ENCODE results near the gene DIP2B. TPM values are rescaled to one million over a fixed set of nuclear protein-coding genes. Genes with fewer than 3 reads are reported as not detected.

The DIP2B gene
- total RNA-seq, 1 donor from 2014 or later, result 28.9 TPM

DNA sequence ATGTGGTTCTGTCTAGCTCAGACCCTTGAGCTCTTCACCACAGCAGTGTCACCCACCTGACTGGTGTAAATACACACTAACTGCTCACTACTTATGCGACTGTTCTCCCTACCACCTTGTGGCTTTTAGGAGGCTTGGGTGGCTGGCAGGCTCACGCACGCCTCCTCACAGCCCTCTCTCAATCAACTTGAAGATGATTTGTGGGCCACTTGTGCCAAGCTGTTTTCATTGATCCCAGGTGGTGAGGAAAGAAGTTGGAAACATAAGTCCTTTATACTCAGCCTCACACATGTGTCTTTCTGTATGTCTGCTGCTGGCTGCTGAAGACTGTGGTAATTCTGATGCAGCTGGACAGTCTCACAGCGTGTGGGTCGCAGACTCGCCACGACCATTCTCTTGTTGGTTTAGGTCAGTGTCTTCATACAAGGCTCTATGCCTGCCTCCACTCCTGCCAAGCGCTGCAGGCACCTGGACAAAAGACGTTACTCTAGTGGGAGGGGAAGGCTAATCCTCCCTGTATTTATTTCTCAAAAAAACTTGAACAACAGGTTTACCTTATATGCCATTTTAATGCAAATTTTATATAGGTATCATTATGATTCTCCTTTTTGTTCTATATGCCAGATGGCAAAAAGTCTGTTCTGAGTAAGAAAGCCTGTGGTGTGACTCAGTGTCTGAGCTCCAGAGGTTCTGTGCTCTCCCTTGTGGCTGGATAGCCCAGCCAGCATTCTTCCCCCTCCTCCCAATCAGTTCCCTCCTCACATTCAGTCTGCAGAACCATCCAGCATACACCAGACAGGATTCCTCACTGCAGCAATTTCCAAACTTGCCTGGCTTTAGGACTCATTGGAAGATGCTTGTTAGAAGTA lies 115.6 kb downstream of the DIP2B start:
- DNase-seq (ENCODE audit: extremely low spot score, unreplicated experiment), result no peak
- peak overlapping the region; percentile 52 for H3K27ac Mint-ChIP-seq (ENCODE audit: unreplicated experiment)
- no peaks in the 10 kb centered on the region for H3K27me3 Mint-ChIP-seq (ENCODE audit: unreplicated experiment)

GRCh38 chr12:50620978-50621360 lies 116.2 kb downstream of the DIP2B start:
- Mint-ChIP-seq H3K9me3 (ENCODE audit: unreplicated experiment) (no peaks in the 10 kb centered on the region), H3K27me3 (ENCODE audit: unreplicated experiment) (no peaks in the 10 kb centered on the region), H3K27ac (ENCODE audit: unreplicated experiment) (peak overlapping the region; percentile 52), H3K4me1 (ENCODE audit: unreplicated experiment) (peaks cover 61% of the 10 kb centered on the region), H3K4me3 (ENCODE audit: unreplicated experiment) (no peak overlapping the region), H3K36me3 (ENCODE audit: unreplicated experiment) (peaks cover 2% of the 10 kb centered on the region)
- TF ChIP-seq CTCF (IDR thresholded peaks at IDR 0.05), result no peak
- DNase-seq (ENCODE audit: extremely low spot score, unreplicated experiment), result no peak

More for the DNA sequence above, 115.6 kb downstream of the DIP2B start:
- TF ChIP-seq CTCF (IDR thresholded peaks at IDR 0.05), result no peak
- H3K9me3 Mint-ChIP-seq (ENCODE audit: unreplicated experiment), result no peaks in the 10 kb centered on the region
- H3K4me3 Mint-ChIP-seq (ENCODE audit: unreplicated experiment), result no peak overlapping the region
- H3K36me3 Mint-ChIP-seq (ENCODE audit: unreplicated experiment), result peaks cover 2% of the 10 kb centered on the region
- H3K4me1 Mint-ChIP-seq (ENCODE audit: unreplicated experiment), result peaks cover 61% of the 10 kb centered on the region

- Mint-ChIP-seq H3K4me1 (ENCODE audit: unreplicated experiment) (peaks cover 60% of the 10 kb centered on the region), H3K4me3 (ENCODE audit: unreplicated experiment) (no peak overlapping the region), H3K27me3 (ENCODE audit: unreplicated experiment) (no peaks in the 10 kb centered on the region), H3K27ac (ENCODE audit: unreplicated experiment) (peak overlapping the region; percentile 48), H3K9me3 (ENCODE audit: unreplicated experiment) (no peaks in the 10 kb centered on the region), H3K36me3 (ENCODE audit: unreplicated experiment) (peaks cover 2% of the 10 kb centered on the region)
- DNase-seq (ENCODE audit: extremely low spot score, unreplicated experiment), result no peak
- no peak for TF ChIP-seq CTCF (IDR thresholded peaks at IDR 0.05)
These were observed 116.9 kb downstream of the DIP2B start for GRCh38 chr12:50621399-50622300.

DNA sequence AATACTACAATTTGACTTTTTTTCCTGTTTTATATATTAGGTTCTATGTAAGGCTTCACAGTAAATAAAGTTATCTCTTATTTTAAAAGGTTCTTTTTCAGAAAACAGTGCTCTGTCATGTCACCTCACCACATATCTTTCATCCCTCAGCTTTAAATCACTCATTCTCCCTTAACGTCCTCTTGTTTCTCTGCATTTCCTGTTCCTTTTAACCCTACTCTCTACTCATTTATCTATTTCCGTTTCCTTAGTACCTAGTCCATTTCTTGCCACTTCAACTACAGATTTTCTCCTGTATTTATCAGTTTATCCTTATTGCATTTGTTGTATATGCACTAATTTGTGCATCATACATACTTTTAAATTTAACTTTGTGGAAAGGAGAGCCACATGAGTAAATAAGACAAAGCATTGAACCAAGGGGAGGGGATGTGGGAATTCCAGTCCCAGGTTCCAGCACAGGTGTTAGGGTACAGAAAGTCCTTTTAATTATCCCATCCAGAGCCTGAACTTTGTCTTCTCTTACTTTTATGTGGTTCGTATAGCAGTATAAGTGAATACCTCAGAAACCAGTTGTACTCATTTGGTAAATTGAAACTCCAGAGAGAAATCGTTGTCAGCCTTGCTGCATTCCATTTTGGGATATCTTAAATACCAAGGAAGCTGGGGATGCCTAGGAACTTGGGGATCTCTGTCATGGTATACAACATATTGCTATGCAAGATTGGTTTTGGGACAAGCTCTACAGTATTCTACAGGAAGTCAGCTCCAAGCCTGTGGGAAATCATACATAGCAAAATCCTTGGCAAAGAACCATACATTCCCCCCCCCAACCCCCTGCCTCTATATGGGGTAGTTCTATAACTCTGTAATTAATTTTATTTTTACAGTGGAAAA lies 120.5 kb downstream of the DIP2B start:
- Mint-ChIP-seq H3K27ac (ENCODE audit: unreplicated experiment) (peak overlapping the region; percentile 62), H3K9me3 (ENCODE audit: unreplicated experiment) (no peaks in the 10 kb centered on the region), H3K4me3 (ENCODE audit: unreplicated experiment) (no peak overlapping the region), H3K27me3 (ENCODE audit: unreplicated experiment) (no peaks in the 10 kb centered on the region), H3K4me1 (ENCODE audit: unreplicated experiment) (peaks cover 51% of the 10 kb centered on the region), H3K36me3 (ENCODE audit: unreplicated experiment) (peaks cover 15% of the 10 kb centered on the region)
- DNase-seq (ENCODE audit: extremely low spot score, unreplicated experiment), result no peak
- TF ChIP-seq CTCF (IDR thresholded peaks at IDR 0.05), result no peak

Data from osteocyte (in vitro differentiated cells).